ENCODE data around the gene RLN3.

DNA sequence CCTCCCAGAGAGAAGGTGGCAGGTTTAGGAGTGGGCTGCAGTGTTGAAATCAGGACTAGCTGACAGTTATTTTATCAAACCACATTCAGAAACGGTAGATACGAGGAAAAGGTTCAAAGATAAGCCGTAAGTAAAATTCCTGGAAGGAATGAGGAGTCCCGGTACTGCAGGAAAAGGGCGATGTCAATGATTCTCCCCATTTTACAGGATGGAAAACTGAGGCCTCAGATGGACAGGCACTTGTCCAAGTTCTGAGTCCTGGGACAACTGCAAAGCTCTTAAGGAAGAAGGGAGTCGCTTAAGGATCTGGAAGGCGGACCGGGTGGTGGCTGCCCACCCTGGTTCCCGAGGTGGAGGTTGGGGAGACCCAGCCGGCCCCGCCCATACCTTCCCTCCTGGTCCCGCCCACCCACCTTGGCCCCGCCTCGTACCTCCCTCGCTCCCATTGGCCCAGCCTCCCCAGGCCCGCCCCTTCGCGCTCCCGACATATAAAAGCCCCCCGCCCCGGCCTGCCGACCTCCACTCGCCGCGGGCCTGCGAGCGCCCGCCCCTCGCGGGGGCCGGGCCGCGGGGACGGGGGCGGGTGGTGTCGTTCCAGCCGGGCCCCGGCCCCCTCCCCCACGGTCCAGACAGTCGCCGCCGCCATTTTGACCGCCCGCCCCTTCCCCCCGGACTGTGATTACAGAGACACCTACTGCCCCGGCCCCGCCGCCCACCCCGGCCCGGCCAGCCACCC, 22.4 kb upstream of the RLN3 start:
- peak; percentile 42; the same call in 1 of the 2 replicates for TF ChIP-seq POLR2A (IDR thresholded peaks at IDR 0.05; ENCODE audit: low read depth, low read length)
- TF ChIP-seq PAX5 (IDR thresholded peaks at IDR 0.05; ENCODE audit: insufficient read depth, low read length, severe bottlenecking), result no peak
- TF ChIP-seq POLR2AphosphoS5 (IDR thresholded peaks at IDR 0.05; ENCODE audit: low read depth, low read length), result no peak
- TF ChIP-seq TAF1 (IDR thresholded peaks at IDR 0.05; ENCODE audit: low read depth, low read length), result no peak
- TF ChIP-seq SPI1 (IDR thresholded peaks at IDR 0.05; ENCODE audit: low read depth, low read length), result no peak

All from GM12891 (cell line).